GM06990 (cell line): Measurements from ENCODE around the gene SERPINI2.

Experiments used
- DNase-seq: peaks from one replicate; pipeline ENCODE4 v3.0.0-alpha.2; 2011; ENCODE audit not compliant: insufficient read length; ENCODE audit errors: extremely low read depth
- H3K27me3 ChIP-seq: replicated peaks from 2 replicates; pipeline ENCODE4 v1.6.0; 2011; ENCODE audit warnings: low read length; ENCODE audit not compliant: control insufficient read depth, insufficient read depth
- H3K36me3 ChIP-seq: 2 replicates; pipeline ENCODE4 v1.5.1; 2011; ENCODE audit warnings: low read length; ENCODE audit not compliant: control insufficient read depth, insufficient read depth
- H3K4me3 ChIP-seq: replicated peaks from 2 replicates; pipeline ENCODE4 v1.5.1; 2011; ENCODE audit warnings: low read depth, mild to moderate bottlenecking, control low read depth, low read length
- TF ChIP-seq, protein P1 (sequence below): IDR thresholded peaks from 2 replicates; pipeline ENCODE4 v1.5.1; 2011; ENCODE audit warnings: low read length, control low read depth, mild to moderate bottlenecking, inconsistent platforms; ENCODE audit not compliant: insufficient read depth, poor library complexity, severe bottlenecking

Gene SERPINI2

GRCh38 chr3:167483708-167484475 is 10.1 kb upstream of the SERPINI2 start:
- Histone ChIP-seq H3K27me3 (no peaks in the 10 kb centered on the region), H3K4me3 (no peak overlapping the region), H3K36me3 (no peaks in the 10 kb centered on the region)
- TF ChIP-seq, protein P1, sequence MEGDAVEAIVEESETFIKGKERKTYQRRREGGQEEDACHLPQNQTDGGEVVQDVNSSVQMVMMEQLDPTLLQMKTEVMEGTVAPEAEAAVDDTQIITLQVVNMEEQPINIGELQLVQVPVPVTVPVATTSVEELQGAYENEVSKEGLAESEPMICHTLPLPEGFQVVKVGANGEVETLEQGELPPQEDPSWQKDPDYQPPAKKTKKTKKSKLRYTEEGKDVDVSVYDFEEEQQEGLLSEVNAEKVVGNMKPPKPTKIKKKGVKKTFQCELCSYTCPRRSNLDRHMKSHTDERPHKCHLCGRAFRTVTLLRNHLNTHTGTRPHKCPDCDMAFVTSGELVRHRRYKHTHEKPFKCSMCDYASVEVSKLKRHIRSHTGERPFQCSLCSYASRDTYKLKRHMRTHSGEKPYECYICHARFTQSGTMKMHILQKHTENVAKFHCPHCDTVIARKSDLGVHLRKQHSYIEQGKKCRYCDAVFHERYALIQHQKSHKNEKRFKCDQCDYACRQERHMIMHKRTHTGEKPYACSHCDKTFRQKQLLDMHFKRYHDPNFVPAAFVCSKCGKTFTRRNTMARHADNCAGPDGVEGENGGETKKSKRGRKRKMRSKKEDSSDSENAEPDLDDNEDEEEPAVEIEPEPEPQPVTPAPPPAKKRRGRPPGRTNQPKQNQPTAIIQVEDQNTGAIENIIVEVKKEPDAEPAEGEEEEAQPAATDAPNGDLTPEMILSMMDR: no peak
- no peak for DNase-seq

- Histone ChIP-seq H3K36me3 (no peaks in the 10 kb centered on the region), H3K27me3 (no peaks in the 10 kb centered on the region), H3K4me3 (no peak overlapping the region)
- DNase-seq: no peak
- TF ChIP-seq, protein P1: no peak
Measured at GRCh38 chr3:167481164-167481563, 7.3 kb upstream of the SERPINI2 start.

DNA sequence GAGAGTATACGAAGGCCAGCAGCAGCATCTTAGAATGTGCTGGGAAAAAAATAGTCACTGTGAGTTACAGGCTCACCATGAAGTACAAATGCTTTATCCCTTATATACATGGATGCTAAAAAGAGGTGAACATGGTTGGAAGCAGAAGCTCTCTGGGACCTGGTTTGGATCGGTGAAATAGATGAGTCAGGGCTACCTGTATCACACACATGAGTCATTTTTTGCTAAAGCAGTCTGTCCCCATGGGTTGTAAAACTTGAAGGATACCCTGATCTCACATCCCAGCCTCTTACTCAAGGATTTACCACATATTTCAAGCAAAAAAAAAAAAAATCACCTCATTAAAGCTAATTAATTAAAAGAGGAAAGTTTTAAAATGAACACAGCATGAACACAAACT is 6.9 kb upstream of the SERPINI2 start:
- no peak overlapping the region for H3K4me3 ChIP-seq
- TF ChIP-seq, protein P1: no peak
- no peaks in the 10 kb centered on the region for H3K27me3 ChIP-seq
- DNase-seq: no peak
- no peaks in the 10 kb centered on the region for H3K36me3 ChIP-seq

- DNase-seq: no peak
- H3K27me3 ChIP-seq: no peaks in the 10 kb centered on the region
- TF ChIP-seq, protein P1: no peak
- H3K36me3 ChIP-seq: no peaks in the 10 kb centered on the region
- H3K4me3 ChIP-seq: no peak overlapping the region
Measured at GRCh38 chr3:167469381-167469780, 4.5 kb downstream of the SERPINI2 start.

- TF ChIP-seq, protein P1: no peak
- Histone ChIP-seq H3K4me3 (no peak overlapping the region), H3K27me3 (no peaks in the 10 kb centered on the region), H3K36me3 (no peaks in the 10 kb centered on the region)
- no peak for DNase-seq
Measured at GRCh38 chr3:167467848-167468611, 5.8 kb downstream of the SERPINI2 start.
